Endometrial microvascular endothelial cells (primary cell): ENCODE measurements around the gene MAP3K6. TPM values are rescaled to one million over a fixed set of nuclear protein-coding genes. Genes with fewer than 3 reads are reported as not detected.

ENCODE experiments used
- in situ Hi-C: cut with HindIII; loops from 2 replicates; pipeline ENCODE4 v1.10.0; 2017; ENCODE audit warnings: low sequenced_read_pairs, low pct_unique_long_range_greater_than_20kb; ENCODE audit errors: inconsistent ontology term
- total RNA-seq: library from RNA; depleted of rRNA; stranded (reverse); fragments of >200 nt; gene quantifications from one replicate; pipeline ENCODE4 v1.2.3, GENCODE V29; 2015; ENCODE audit errors: inconsistent ontology term

Gene MAP3K6
- total RNA-seq, 1 donor from 2014 or later: 18.0 TPM

DNA sequence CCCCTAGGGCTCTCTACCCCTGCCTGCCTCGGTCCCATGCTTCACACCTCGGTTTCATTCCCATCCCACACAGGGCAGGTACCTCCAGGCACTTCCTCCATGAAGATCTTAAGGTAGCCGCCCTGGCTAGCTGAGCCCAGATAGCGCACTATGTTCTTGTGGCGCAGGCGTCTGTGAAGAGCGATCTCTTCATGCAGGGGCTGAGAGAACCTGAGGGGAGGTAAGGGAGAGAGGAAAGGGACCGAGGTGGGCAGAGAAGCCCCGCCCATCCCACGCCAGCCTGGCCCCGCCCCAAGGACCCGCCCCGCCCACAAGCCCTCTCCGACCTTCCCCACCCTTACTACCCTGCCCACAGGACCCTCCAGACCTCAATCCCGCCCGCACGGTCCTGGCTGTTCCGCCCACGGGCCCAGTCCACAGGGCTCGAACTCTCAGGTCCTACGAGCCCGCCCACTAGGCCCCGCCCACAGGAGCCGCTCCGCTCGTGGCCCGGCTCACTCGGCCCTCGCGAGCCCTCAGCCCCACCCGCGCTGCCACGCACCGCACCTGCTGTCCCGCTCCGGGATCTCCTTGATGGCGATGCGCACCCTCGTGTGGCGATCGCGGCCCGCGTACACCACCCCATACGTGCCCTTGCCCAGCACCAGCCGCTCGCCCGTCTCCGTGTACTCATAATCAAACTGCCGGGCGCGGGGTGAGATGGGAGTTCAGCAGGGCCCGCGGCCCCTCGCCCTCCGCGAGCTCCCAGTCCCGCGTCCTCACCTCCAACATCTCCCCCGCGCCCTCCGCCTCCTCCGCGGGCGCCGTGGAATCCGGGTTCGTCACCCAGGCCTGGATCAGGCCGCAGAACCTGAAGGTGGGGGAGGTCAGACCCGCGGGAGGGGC, 6.4 kb downstream of the MAP3K6 start:
- in situ Hi-C loops: no loop called here

DNA sequence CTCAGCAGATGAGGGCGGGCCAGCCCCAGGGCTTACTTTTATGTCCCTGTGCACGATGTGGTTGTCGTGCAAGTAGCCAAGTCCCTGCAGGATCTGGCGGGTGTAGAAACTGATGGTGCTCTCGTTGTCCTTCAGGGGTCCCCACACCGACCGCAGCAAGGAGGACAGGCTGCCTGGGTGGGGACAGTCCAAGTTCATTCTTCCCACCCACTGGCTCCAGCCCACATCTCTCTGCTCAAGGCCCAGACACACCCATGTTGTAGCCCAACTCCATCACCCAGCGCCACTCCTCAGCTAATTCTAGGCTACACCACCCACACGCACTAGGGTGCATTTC, 7.0 kb downstream of the MAP3K6 start:
- in situ Hi-C loops: no loop called here

DNA sequence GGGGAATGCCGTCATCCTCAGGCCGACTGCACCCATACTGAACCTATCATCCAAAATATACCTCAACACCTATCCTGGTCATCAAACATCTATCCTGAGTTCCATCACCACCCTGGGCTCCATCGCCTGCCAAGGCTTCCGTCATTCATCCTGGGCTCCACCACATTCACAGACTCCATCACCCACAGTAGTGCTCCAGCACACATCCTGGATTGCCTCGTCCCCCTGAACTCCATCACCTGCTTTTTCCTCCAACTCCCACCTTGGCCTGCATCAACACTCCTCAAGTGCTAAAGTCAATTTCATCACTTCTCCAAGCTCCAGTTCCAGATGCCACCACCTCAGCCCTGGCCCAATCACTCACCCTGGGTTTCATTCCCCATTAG, 7.8 kb downstream of the MAP3K6 start:
- in situ Hi-C loops: no loop called here

DNA sequence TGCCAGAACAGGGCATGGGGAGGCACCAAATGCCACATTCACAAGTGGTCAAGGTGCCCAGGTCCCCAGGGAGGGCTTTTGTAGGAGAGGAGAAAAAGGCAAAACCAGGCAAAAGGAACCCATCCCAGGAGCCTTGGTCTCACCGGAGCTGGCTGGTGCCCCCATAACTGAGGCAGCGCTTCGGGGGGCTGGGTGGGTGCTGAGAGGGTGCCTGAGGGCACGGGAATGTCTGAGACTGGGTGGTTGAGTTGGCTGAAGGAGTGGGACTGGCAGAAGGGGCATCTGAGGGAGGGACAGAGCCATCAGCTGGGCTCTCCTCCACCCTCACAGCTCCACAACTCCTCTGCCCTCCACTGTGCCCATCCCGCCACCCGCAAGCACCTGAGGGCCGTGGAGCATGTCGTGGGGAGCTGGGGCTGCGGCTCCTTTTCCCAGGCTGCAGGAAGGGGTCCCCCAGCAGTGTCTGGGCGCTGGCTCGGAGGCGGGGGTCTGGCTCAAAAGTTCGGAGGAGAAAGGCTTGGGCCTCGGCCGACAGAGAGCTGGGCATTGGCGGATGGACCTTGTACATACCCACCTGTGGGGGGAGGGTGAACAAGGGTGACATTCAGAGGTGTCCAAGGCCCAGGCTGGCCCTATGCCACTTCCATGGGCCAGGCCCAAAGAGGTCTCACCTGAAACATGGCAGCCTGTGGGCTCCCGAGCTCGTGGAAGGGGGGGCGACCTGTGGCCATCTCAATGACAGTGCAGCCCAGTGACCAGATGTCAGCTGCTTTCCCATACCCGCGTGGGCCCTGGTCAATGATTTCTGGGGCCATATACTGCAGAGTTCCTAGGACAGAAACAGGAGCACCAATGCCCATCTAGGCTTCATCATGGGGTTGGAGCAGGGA, 8.5 kb downstream of the MAP3K6 start:
- in situ Hi-C loops: no loop called here

DNA sequence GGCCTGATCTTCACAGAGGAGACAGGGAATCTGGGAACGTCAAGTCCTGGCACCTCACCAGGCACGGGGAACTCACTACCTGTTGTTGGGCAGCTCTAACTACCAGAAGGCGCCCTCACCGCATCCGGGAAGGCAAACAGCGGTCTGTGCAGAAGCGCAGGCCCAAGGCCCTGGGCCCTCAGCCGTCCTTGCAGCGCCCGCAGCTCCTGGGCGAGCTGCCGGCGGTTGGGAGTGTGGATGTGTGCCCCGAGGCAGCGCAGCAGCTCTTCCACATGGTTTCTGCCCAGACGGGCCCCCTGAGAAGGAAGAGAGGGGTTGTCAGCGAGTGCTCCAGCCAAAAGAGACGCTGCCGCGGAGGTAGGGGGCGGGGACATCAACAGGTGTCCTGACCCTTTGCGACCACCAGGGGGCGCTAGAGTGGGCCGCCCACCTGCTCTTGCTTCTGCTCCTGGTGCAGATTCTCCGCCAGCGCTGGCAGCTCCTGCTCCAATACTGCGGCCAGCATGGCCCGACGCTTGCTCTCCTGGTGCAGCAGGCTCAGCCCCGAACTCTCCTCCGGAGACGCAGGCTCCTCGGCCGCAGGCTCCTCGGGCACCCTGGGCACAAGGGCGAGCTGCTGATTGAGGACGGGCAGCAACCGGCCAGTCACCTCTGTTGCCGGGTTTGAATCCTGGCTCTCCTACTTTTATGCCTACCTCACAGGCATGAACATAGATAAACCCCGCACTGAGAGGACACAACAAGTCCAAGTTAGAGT, 9.3 kb downstream of the MAP3K6 start:
- in situ Hi-C loops: no loop called here

DNA sequence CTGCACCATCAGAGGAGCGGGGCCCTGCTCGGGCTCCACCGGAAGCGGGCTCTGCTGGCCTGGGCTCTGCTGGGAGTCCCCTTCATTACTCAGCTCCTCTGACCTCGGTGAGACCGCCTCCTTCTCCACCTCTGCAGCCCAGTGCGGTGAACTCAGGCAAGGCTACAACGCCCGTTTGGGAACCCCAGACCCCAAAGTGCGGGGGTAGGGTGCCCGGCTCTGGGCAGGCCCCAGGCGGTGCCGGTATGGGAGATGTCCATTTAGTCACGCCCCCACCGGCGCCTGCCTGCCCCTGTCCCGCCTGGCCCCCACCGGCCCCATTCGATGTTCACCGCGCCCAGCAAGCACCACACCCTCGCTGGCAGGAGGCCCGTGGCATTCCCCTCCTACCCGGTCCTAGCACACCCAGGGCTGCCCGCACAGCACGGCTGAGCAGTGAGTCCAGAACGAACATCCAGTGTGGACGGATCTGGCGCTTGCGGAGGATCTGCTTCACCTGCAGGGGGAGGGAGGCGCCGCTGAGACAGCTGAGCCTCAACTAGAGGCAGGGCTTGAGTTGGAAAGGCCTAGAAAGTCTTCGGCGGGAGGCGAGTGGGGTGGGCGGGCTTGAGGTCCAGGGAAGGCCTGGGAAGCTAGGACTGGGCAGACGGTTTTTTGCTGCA, 10.0 kb downstream of the MAP3K6 start:
- in situ Hi-C loops: no loop called here

DNA sequence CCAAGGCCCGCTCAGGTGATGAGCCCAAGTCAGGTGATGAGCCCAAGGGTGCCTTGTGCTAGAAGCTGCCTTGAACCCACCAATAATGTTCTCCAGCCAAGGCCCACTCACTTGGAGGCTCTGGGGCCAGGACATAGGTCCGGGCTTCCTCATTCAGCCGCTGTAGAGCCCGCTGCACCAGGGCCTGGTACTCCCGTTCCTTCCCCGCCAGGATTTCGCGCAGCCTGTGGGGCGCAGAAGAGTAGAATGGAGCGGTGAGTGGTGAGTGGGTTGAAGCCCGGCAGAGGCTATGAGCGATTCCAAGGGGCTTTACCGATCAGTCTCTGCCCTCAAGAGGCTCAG, 10.5 kb downstream of the MAP3K6 start:
- in situ Hi-C loops: no loop called here

DNA sequence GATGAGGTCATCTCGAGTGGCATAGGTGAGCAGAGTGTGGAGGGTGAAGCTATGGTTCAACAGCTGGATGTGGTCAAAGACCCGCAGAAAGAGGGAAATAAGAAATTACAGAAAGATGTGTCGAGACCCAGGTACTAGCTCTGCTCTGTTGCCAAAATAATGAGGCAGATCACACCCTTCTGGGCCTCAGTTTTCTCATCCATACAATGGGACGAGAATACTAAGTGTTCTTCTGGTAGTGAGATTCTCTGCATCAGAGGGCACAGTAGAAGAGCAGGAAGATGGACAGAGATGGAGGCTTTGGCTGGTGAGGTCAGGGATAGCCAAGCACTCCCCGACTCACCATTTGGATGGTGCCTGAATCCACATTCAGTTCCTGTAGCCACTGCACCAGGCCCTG, 11.1 kb downstream of the MAP3K6 start:
- in situ Hi-C loops: no loop called here

DNA sequence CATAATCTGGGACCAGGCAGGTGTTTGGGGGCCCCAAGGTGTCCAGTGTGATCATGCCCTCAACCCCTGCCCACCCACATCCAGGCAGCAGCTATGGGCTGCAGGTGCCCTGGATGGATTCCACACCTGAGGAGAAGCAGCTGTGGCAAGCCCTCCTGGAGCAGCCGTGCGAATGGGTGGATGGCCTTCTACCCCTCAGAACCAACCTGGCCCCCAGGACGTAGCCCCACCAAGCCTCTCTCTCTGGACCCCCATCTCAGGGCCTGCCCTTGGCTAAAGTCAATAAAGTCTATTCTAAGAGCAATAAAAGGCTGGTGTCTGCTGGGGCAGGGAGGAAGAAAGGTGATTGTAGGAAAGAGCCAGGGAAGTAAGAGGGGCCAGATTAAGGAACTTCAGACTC, 13.1 kb downstream of the MAP3K6 start:
- in situ Hi-C loops: no loop called here

DNA sequence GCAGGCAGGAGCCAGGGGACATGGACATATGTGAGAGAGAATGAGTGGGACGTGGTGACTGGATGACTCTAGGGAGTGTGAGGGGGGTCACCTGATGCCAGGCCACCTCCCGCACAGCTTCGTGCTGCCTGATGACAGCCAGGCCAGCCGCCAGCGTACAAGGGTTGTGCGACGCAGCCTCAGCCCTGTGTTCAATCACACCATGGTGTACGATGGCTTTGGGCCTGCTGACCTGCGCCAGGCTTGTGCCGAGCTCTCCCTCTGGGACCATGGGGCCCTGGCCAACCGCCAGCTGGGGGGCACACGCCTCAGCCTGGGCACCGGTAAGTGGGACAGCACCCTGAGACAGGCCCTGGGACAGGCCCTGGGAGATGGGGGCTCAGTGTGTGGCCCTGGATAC, 13.6 kb downstream of the MAP3K6 start:
- in situ Hi-C loops: no loop called here

DNA sequence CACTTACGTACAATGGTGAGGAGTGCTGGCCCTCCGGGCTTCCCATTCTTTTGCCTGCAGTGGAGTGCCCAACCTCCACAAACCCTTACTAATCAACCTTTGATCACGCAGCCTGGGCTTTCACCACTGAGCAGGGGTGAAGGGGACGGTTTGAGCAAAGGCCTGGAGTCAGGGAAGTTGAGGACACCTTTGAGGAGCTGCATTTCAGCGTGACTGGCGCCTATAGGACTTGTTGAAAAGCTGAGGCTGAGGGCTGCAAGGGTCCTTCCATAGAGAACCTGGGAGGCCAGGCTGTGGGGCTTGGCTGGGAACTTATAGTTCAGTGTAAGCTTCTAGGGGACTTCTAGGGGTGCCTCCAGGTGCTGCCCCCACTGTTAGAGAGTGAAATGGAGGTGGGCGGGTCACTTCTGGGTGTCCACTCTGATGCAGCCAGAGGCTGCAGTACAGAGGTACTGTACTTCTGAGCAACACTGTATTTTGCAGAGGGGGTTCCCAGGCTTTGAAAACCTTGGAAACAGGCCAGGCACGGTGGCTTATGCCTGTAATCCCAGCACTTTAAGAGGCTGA, 15.1 kb downstream of the MAP3K6 start:
- in situ Hi-C loops: no loop called here

DNA sequence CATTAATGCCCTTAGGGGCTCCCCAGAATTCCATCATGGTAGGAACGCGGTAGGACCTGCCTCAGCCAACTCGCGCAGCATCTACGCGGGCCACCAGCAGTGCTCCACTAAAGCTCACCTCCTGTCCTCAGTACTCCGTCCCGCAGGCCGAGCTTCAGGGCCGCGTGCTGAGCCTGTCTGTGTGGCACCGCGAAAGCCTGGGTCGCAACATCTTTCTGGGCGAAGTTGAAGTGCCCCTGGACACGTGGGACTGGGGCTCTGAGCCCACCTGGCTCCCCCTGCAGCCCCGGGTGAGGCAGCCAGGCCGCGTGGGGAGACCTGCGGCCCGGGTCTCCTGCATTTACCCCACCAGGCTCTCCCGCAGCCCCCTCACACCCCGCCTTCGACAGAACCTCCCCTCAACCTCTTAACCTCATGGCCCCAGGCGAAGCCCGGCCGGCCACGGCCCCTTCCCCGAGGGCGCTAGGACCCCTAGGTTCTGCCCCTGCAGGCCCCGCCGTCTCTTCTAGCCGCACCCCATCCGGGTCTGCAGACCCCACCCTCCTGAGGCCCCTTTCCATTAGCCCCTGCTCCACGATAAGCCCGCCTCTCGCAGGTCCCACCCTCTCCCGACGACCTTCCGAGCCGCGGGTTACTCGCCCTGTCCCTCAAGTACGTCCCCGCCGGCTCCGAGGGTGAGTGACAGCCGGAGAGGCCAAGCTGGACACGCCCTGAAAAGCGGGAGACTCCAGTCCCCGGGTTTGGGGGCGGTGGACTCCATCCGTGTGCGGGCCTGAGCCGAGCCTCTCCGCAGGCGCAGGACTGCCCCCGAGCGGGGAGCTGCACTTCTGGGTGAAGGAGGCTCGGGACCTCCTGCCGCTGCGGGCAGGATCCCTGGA, 15.9 kb downstream of the MAP3K6 start:
- in situ Hi-C loops: no loop called here

DNA sequence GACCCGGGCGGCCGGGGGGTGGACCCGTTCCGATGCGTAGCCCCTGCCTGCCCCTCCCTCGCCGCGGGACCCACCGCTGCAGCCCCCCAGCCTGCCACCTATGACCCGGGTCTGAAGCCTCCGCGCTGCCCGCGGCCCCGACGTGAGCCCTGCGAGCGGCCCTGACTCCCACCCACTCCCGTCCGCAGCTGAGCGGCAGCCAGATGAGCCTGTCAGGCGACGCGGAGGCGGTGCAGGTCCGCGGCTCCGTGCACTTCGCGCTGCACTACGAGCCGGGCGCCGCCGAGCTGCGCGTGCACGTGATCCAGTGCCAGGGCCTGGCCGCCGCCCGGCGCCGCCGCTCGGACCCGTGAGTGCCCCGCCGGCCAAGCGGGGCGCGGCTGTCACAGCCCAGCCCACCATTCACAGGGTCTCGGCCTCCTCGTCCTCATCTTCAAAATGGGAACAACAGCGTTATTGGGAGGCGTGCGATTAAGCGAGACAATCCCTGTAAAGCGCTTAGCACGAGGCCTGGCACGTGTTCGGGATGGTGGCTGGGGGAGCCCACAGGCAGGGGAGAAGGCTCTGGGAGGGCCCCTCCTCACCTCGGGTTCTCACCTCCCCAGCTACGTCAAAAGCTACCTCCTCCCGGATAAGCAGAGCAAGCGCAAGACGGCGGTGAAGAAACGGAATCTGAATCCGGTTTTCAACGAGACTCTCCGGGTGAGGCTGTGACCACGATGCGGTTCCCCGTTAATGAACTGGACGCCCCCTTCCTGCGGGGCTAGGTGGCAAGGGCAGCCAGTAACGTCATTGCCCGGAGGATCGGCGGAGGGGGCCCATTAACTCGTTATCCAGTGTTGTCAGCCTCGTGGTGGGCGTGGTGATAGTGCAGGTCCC, 16.7 kb downstream of the MAP3K6 start:
- in situ Hi-C loops: no loop called here

DNA sequence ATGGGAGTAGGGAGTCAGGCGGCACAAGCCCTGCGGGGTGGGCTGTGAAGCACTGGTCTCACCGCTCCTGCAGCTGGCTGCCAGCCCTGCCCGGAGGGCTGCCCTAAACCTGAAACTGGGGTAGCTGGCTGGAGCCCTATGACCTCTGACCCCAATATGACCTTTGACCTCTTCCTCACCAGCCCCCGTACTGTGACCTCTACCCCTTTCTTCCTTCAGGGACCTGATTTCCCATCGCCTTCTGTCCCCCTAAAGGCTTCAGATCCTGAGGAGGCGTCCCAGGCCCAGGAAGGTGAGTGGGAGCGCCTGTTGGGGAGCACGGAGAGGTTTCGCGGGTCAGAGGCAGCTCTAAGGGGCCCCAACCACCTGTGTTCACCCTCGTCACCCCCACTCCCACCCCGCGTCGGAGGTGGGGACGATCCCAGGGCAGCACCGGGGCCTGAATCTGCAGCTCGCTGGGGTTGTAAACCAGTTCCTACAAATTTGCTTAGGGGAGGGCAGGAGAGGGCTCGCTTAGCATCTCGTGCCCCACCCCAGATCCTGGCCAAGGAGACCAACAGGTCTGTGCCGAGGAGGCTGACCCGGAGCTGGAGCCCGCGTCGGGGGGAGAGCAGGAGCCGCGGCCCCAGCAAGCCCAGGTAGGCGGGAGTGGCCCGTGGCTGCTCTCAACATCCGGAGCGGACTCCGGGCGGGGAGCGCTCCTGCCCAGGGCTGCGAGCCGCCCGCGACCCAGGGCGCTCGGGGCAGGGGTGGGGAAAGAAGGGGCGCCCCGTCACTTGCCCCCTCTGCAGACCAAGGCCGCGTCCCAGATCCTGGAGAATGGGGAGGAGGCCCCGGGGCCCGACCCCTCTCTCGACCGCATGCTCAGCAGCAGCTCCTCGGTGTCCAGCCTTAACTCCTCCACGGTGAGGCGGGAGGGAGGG, 17.6 kb downstream of the MAP3K6 start:
- in situ Hi-C loops: no loop called here

DNA sequence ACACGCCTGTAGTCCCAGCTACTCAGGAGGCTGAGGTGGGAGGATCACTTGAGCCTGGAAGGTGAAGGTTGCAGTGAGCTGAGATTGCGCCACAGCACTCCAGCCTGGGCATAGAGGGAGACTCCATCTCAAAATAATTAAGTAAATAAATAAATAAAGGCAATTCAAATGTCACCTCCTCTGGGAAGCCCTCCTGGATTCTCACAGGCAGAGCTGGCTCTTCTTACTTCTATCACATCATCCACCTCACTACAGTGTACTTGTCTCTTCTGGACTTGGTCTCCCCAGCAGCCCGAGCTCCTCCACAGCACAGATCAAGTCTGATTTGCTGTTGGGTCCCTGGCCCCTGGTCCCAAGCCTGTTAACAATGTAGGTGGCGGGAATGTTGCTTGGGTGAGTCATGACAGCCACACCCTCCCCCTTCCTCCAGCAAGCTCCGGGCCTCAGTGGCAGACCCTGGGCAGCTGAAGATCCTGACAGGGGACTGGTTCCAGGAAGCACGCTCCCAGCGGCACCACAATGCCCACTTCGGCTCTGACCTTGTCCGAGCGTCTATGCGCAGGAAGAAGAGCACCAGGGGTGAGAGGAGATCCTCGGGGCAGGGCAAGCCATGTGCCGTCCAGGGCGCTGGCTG, 19.7 kb downstream of the MAP3K6 start:
- in situ Hi-C loops: no loop called here

DNA sequence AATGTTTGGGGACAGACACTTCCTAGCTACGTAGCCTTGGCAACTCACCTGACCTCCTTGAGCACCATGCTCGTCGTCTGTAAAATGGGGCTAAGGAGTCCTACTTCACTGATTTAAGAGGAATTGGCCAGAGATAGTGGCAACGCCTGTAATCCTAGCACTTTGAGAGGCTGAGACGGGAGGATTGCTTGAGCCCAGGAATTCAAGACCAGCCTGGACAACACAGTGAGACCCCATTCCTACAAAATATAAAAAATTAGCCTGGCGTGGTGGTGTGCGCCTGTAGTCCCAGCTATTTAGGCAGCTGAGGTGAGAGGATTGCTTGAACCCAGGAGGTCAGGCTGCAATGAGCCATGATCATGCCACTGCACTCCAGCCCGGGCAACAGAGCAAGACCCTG, 20.4 kb downstream of the MAP3K6 start:
- in situ Hi-C loops: no loop called here
